NK-92 (cell line): ENCODE data around the gene ACTN3.
"Not testable (repeated sequence)": the region's sequence is repeated elsewhere in the genome, so short reads cannot be mapped to it uniquely, and the experiment has no call there.

Experiments used
- DNase-seq: peaks from one replicate; lab custom pipeline; 2025; ENCODE audit not compliant: unreplicated experiment; lab: John Stamatoyannopoulos, UW

Gene ACTN3

DNA sequence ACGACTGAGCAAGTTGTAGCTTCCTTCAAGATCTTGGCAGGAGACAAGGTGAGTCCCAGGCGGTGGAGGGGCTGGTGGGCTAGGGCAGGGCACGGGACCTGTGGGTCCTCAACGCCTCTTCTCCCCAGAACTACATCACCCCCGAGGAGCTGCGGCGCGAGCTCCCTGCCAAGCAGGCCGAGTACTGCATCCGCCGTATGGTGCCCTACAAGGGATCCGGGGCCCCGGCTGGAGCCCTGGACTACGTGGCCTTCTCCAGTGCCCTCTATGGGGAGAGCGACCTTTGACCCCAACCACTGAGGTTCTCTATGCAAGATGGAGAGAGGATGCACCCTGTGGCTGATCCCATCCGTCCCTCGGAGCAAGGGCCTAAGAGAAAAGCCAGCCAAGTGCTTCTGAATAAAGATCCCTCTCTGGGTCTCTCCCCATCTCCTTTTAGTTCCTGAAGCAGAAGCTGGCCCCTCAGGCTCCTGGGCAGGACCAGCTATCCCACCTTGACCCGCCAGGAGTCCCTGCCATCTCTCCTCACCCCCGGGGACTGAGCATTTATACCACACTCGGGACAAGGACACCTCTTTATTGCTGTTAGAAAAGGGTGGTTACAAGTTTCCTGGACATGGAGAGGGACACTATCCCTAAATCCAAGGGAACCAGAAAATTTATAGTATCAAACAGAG lies 16.3 kb downstream of the ACTN3 start:
- DNase-seq, result no peak

- DNase-seq, result no peak
These were observed 17.1 kb downstream of the ACTN3 start for GRCh38 chr11:66563832-66564231.

GRCh38 chr11:66564538-66564937 lies 17.8 kb downstream of the ACTN3 start:
- no peak for DNase-seq

GRCh38 chr11:66564984-66565383 lies 18.3 kb downstream of the ACTN3 start:
- DNase-seq, result no peak

DNA sequence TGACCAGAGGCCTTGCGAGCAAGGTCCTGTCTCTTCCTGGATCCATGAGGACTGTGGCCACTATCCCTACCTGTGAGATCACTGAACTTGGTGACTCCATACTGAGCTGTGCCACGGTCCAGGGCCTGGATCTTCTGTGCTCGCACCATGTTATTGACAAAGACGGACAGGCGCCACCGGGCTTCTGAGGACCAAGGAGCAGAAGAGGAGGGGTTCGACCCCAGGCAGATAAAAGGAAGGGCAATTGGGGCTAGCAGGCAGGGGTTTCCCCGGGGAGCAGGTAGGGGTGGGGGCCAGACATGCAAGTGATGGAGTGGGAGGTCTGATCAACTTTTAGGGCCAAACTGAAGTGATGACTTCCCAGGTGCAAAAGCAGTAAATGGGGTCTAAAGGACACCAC lies 19.5 kb downstream of the ACTN3 start:
- DNase-seq, result no peak

GRCh38 chr11:66567787-66568123 lies 21.1 kb downstream of the ACTN3 start:
- DNase-seq, result no peak

DNA sequence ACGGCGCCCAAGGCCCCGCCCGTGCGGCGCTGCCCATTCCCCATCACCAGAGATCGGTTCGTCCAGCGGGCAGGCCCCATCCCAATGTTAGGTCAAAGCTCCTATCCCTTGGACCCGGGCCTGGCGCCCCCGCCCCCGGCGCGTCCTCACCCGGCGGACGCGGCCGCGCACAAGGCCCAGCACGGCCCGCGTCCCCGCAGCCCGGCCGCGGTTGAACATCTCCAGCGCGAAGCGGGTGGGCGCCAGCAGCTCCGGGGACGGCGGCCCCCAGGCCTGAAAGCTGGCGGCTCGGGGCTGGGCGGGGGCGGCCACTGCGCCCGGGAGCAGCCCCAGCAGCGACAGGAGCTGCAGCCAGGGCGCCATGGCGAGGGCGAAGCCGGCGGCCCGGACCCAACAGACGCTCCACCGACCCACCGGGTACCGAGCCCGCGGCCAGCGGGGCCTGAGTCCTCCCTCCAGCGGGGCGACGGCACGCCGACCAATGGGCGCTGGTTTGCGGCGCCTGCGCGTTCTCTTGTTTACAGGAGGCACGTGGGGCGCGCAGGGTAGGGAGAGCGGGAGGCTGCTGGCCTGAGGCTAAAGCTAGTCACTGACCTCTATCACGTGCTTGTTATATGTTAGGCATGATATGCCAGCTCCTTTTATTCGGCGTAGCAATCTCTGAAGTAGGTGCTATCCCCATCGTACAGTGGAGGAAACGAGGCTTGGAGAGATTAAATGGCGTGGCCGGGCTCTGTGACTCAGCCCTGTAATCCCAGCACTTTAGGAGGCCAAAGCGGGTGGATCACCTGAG lies 21.6 kb downstream of the ACTN3 start, which contains the start of gene CTSF:
Gene CTSF, minus strand, starts transcription at position 483 of the 793 bp plus-strand sequence. Its CDS starts 120 bp downstream, at position 363.
- DNase-seq, result no peak

- DNase-seq, result no peak
These were observed 22.4 kb downstream of the ACTN3 start for GRCh38 chr11:66569076-66569475.

- no peak for DNase-seq
These were observed 23.6 kb downstream of the ACTN3 start for GRCh38 chr11:66570079-66570849.

DNA sequence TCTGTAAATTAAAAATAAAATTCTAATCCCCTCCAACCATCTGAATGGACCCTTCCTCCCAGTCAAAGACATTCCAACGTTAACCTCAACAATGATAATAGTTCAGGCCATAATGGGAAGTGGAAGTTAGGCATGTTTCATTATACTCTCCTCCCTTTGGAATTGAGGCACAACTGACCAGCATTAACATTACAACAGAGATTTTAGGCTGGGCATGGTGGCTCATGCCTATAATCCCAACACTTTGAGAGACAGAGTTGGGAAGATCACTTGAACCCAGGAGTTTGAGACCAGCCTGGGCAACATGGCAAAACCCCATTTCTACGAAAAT lies 24.1 kb downstream of the ACTN3 start:
- no peak for DNase-seq

- DNase-seq, result no peak
These were observed 32.4 kb downstream of the ACTN3 start for GRCh38 chr11:66579017-66579606.

DNA sequence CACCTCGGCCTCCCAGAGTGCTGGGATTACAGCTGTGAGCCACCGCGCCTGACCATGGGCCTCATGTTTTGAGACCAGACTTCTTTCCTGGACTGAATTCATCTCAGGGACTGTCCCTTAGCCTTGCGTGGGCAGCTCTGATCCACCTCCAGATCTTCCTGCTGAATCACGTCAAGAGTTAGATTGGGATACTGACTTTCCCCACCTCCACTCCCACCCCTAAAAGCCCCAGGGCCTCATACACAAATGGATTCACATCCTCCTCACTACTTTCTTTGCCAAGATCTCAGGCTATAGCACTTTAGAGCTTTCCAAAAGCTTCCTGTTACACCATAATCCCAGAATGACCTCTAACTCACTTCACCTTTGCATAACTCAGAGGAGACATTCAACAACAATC lies 34.1 kb downstream of the ACTN3 start:
- no peak for DNase-seq

DNA sequence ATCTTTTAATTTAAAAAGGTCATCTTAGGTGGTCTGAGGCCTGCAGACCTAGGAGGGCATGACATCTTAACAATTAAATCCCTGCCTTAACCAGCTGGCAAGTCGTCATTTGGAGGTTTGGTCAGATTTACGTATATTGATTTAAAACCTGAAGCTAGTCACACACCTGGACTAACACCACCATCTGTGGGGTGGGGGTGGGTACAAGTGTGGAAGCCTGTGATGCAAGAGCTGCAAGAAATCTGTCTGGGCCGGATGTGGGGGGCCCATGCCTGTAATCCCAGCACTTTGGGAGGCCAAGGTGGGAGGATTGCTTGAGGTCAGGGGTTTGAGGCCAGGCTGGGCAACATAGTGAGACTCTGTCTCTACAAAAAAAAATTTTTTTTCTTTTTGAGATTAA lies 34.6 kb downstream of the ACTN3 start:
- no peak for DNase-seq

- not testable (repeated sequence) for DNase-seq
These were observed 36.0 kb downstream of the ACTN3 start for GRCh38 chr11:66582565-66583147.

DNA sequence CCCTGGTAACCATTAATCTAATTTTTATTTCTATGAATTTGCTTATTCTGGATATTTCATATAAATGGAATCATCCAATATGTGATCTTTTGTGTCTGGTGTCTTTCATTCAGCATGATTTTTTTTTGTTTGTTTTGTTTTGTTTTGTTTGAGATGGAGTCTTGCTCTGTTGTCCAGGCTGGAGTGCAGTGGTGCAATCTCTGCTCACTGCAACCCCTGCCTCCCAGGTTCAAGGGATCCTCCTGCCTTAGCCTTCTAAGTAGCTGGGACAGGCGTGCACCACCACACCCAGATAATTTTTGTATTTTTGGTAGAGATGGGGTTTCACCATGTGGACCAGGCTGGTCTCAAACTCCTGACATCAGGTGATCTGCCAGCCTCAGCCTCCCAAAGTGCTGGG lies 38.7 kb downstream of the ACTN3 start:
- not testable (repeated sequence) for DNase-seq

- no peak for DNase-seq
These were observed 39.4 kb downstream of the ACTN3 start for GRCh38 chr11:66586136-66586535.

DNA sequence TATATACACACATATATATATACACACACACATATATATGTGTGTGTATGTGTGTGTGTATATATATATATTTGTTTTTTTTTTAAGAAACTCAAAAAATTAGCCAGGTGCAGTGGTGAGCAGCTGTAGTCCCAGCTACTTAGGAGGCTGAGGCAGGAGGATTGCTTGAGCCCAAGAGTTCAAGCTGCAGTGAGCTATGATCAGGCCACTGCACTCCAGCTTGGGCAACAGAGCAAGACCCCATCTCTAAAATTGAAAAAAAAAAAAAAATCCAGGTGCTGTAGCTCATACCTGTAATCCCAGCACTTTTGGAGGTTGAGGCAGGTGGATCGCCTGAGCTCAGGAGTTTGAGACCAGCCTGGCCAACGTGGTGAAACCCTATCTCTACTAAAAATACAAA lies 42.6 kb downstream of the ACTN3 start:
- not testable (repeated sequence) for DNase-seq

- DNase-seq, result no peak
These were observed 43.4 kb downstream of the ACTN3 start for GRCh38 chr11:66589996-66590675.

- no peak for DNase-seq
These were observed 44.5 kb downstream of the ACTN3 start for GRCh38 chr11:66591175-66591574.

DNA sequence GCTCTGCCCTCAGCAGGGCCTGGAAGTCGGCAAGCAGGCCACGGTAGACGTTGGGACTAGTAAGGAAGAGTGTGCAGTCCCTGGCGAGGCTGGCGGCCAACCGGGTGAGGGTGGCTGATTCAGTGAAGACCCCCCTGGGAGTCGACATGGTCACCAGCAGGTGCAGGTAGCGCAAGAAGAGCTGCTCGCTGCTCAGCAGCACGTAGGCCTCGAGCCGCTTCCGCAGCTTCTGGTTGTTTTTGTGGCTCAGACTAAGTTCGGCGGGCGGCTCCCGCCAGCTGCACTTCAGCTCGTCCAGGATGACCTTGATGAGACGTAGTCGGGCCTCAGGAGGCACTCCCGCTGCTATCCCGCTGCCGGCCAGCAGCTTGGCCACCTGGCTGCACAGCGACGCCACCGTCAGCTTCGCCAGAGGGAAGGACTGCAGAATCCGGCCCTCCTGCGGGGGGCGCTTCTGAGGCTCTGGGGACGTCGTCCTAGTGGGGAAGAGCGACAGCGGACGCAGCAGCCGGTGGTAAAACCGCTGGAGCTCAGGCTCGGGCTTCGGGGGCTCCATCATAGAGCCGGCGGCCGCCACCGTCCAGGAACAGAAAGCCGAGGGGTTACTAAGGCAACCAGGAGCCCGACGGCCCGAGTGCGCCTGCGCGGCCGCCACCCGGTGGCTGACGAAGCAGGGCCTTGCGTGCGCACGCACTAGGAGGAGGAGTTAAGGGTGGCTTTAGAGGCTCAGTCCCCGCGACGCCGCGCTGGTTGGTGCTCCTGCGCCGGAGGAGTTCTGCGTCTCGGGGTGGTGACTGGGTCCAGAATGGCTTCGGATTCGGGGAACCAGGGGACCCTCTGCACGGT lies 46.0 kb downstream of the ACTN3 start, which contains the start of the genes CCDC87 and CCS:
Gene CCDC87, minus strand, starts transcription at position 607 of the 846 bp plus-strand sequence. Its CDS starts 48 bp downstream, at position 559.
Gene CCS, plus strand, starts transcription at position 729 of the 846 bp plus-strand sequence. Its CDS starts 77 bp downstream, at position 806.
- peak; percentile 89 for DNase-seq
